CD4-positive, alpha-beta T cell (primary cell): ENCODE measurements around the gene POSTN. TPM values are rescaled to one million over a fixed set of nuclear protein-coding genes. Genes with fewer than 3 reads are reported as not detected.

Source experiments
- ATAC-seq: fragments of 200-7000 bp; cut with Tn5 transposase; one replicate; pipeline ENCODE4 v1.10.0; 2022; ENCODE audit warnings: mild to moderate bottlenecking; ENCODE audit not compliant: poor library complexity
- CTCF ChIA-PET: fragments of 350-600 bp; sonication (Branson Sonifier 250); formaldehyde crosslinking; loops from one replicate; lab custom pipeline; 2021; ENCODE audit warnings: antibody characterized with exemption, inconsistent platforms; lab: Charles Lee
- POLR2A ChIA-PET: fragments of 350-600 bp; sonication (Branson Sonifier 250); formaldehyde crosslinking; loops from one replicate; lab custom pipeline; 2021; ENCODE audit warnings: antibody characterized with exemption, inconsistent platforms; lab: Charles Lee
- DNase-seq, 14 experiments: peaks; one replicate each; pipeline ENCODE4 v3.0.0-alpha.2; 2013 to 2020; ENCODE audit warnings: mixed read lengths in 2 of 14
- H3K27ac ChIP-seq, 2 donors: one replicate each; pipeline versions ENCODE4 v1.5.1 to v1.7.0; 2013; ENCODE audit warnings: low read length in 2 of 2, low read depth in 1 of 2, mild to moderate bottlenecking in 1 of 2
- H3K27me3 ChIP-seq, 2 experiments: 1 replicate in 1 of 2; 2 replicates in 1 of 2; pipeline versions ENCODE4 v1.6.1 to v1.7.0; 2013; ENCODE audit warnings: low read length in 2 of 2, control low read depth in 1 of 2, mild to moderate bottlenecking in 1 of 2, moderate library complexity in 1 of 2; ENCODE audit not compliant: insufficient read depth in 2 of 2, control insufficient read depth in 1 of 2
- H3K36me3 ChIP-seq: one replicate; pipeline ENCODE4 v1.6.1; 2013; ENCODE audit warnings: low read length, control low read depth; ENCODE audit not compliant: insufficient read depth
- H3K4me1 ChIP-seq: one replicate; pipeline ENCODE4 v1.6.1; 2013; ENCODE audit warnings: low read length, control low read depth; ENCODE audit not compliant: insufficient read depth
- H3K4me3 ChIP-seq: one replicate; pipeline ENCODE4 v1.5.1; 2013; ENCODE audit warnings: mild to moderate bottlenecking, low read length, moderate library complexity
- H3K9me3 ChIP-seq, 2 experiments: 1 replicate in 1 of 2; 2 replicates in 1 of 2; pipeline versions ENCODE4 v1.6.1 to v1.7.0; 2013; ENCODE audit warnings: low read length in 2 of 2, mild to moderate bottlenecking in 2 of 2, control low read depth in 1 of 2, moderate library complexity in 1 of 2; ENCODE audit not compliant: control insufficient read depth in 1 of 2, insufficient read depth in 1 of 2
- H3K27ac Mint-ChIP-seq: one replicate; pipeline ENCODE4 v1.8.0; 2020; ENCODE audit warnings: mixed read lengths
- H3K27me3 Mint-ChIP-seq: one replicate; pipeline ENCODE4 v1.8.0; 2021; ENCODE audit warnings: mixed read lengths
- H3K36me3 Mint-ChIP-seq: one replicate; pipeline ENCODE4 v1.8.0; 2021; ENCODE audit warnings: low read depth, mixed read lengths
- H3K4me1 Mint-ChIP-seq: one replicate; pipeline ENCODE4 v1.8.0; 2021; ENCODE audit warnings: low read depth, mixed read lengths
- H3K4me3 Mint-ChIP-seq: one replicate; pipeline ENCODE4 v1.8.0; 2020; ENCODE audit warnings: mild to moderate bottlenecking, mixed read lengths
- H3K9me3 Mint-ChIP-seq: one replicate; pipeline ENCODE4 v1.8.0; 2020; ENCODE audit warnings: mixed read lengths
- intact Hi-C, 2 experiments: fragments of 100-400 bp; cut with DNase I in 1 of 2; cut with micrococcal nuclease in 1 of 2; formaldehyde crosslinking; loops; one replicate each; pipeline versions ENCODE4 v1.15.1 to v1.9.0; 2023 to 2025; cut with DNase I, micrococcal nuclease
- total RNA-seq, 174 experiments: library from RNA in 2 of 174; stranded (reverse) in 2 of 174; gene quantifications; one replicate each; pipeline ENCODE4 v1.2.3 and lab custom pipeline; 2021 to 2026
- TF ChIP-seq, protein P1 (sequence below): fragments of 200-600 bp; IDR thresholded peaks from one replicate; pipeline ENCODE4 v1.8.0; 2022; ENCODE audit warnings: antibody characterized with exemption, mild to moderate bottlenecking

Gene POSTN
- total RNA-seq, 2 experiments from 2014 or later, result not detected

DNA sequence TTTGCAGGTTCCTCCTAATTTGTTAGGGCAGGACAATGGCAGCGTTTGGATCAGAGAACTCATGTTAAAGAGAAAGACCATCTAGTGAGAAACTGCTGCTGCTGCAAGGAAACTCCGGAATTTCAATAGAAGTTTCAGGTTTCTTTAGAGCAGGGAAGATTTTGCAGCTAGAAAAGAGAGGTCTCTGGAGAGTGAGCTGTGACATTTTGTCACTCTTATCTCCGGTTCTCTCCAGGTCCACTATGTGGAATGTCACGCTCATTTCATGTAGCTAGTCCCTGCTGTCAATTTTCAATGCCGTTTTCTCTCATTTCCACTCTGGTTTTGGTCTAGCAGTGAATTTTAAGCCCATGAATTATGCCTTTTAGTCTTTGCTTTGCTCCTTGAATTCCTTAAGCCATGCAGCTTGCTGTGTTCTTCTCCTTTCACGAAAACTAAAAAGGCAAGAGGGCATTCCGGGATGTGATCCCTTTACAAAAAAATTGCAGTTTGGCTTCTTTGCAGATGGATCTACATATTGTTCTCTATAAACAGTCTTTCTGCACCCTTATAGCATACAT lies 46.7 kb upstream of the POSTN start:
- intact Hi-C loops, result no loop called here
- no peak for ATAC-seq
- ChIA-PET CTCF (no interaction called here), POLR2A (no interaction called here)
- Mint-ChIP-seq H3K27me3 (no peaks in the 10 kb centered on the region), H3K4me1 (no peaks in the 10 kb centered on the region), H3K4me3 (no peak overlapping the region), H3K36me3 (no peaks in the 10 kb centered on the region), H3K9me3 (no peaks in the 10 kb centered on the region), H3K27ac (no peak overlapping the region)
- H3K27me3 ChIP-seq, result no peaks in the 10 kb centered on the region
- DNase-seq, result no peak
- TF ChIP-seq, protein P1, sequence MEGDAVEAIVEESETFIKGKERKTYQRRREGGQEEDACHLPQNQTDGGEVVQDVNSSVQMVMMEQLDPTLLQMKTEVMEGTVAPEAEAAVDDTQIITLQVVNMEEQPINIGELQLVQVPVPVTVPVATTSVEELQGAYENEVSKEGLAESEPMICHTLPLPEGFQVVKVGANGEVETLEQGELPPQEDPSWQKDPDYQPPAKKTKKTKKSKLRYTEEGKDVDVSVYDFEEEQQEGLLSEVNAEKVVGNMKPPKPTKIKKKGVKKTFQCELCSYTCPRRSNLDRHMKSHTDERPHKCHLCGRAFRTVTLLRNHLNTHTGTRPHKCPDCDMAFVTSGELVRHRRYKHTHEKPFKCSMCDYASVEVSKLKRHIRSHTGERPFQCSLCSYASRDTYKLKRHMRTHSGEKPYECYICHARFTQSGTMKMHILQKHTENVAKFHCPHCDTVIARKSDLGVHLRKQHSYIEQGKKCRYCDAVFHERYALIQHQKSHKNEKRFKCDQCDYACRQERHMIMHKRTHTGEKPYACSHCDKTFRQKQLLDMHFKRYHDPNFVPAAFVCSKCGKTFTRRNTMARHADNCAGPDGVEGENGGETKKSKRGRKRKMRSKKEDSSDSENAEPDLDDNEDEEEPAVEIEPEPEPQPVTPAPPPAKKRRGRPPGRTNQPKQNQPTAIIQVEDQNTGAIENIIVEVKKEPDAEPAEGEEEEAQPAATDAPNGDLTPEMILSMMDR, result no peak
- no peak overlapping the region for H3K4me3 ChIP-seq
- no peaks in the 10 kb centered on the region for H3K9me3 ChIP-seq
- no peaks in the 10 kb centered on the region for H3K4me1 ChIP-seq
- H3K27ac ChIP-seq, result no peak overlapping the region
- H3K36me3 ChIP-seq, result no peaks in the 10 kb centered on the region

GRCh38 chr13:37641391-37641790 lies 42.8 kb upstream of the POSTN start:
- H3K4me3 Mint-ChIP-seq, result no peak overlapping the region
- H3K9me3 Mint-ChIP-seq, result no peaks in the 10 kb centered on the region
- POLR2A ChIA-PET, result no interaction called here

GRCh38 chr13:37640499-37640898 lies 41.9 kb upstream of the POSTN start:
- Mint-ChIP-seq H3K36me3 (no peaks in the 10 kb centered on the region), H3K27me3 (no peaks in the 10 kb centered on the region), H3K4me1 (no peaks in the 10 kb centered on the region), H3K27ac (no peak overlapping the region), H3K9me3 (no peaks in the 10 kb centered on the region), H3K4me3 (no peak overlapping the region)
- H3K4me3 ChIP-seq, result no peak overlapping the region
- no peaks in the 10 kb centered on the region for H3K36me3 ChIP-seq
- no peak for DNase-seq
- intact Hi-C loops, result no loop called here
- no peaks in the 10 kb centered on the region for H3K4me1 ChIP-seq
- ATAC-seq, result no peak
- no peak overlapping the region for H3K27ac ChIP-seq
- POLR2A ChIA-PET, result no interaction called here
- CTCF ChIA-PET, result no interaction called here
- H3K9me3 ChIP-seq, result no peaks in the 10 kb centered on the region
- TF ChIP-seq, protein P1, result no peak
- H3K27me3 ChIP-seq, result no peaks in the 10 kb centered on the region

More at GRCh38 chr13:37641391-37641790, 42.8 kb upstream of the POSTN start:
- no peak overlapping the region for H3K4me3 ChIP-seq
- Mint-ChIP-seq H3K27ac (no peak overlapping the region), H3K36me3 (no peaks in the 10 kb centered on the region), H3K27me3 (no peaks in the 10 kb centered on the region), H3K4me1 (no peaks in the 10 kb centered on the region)
- no peaks in the 10 kb centered on the region for H3K9me3 ChIP-seq
- no peak overlapping the region for H3K27ac ChIP-seq
- CTCF ChIA-PET, result no interaction called here
- no peaks in the 10 kb centered on the region for H3K27me3 ChIP-seq
- TF ChIP-seq, protein P1, result no peak
- H3K36me3 ChIP-seq, result no peaks in the 10 kb centered on the region
- DNase-seq (no peak), ATAC-seq (no peak)
- no peaks in the 10 kb centered on the region for H3K4me1 ChIP-seq
- intact Hi-C loops, result no loop called here
